Activated CD8-positive, alpha-beta memory T cell treated with anti-CD3 and anti-CD28 coated beads for 4 hours (primary cell): ENCODE measurements around the gene IPCEF1.

Source experiments
- DNase-seq, 2 donors: peaks; one replicate each; pipeline ENCODE4 v3.0.0-alpha.2; 2020; ENCODE audit warnings: low read depth in 2 of 2

The IPCEF1 gene

GRCh38 chr6:154295733-154296132 lies 60.9 kb downstream of the IPCEF1 start:
- no peak for DNase-seq

- DNase-seq: no peak
Observed at GRCh38 chr6:154292855-154293519, 63.6 kb downstream of the IPCEF1 start.

- no peak for DNase-seq
Observed at GRCh38 chr6:154292066-154292465, 64.5 kb downstream of the IPCEF1 start.

- no peak for DNase-seq
Observed at GRCh38 chr6:154289818-154290508, 66.6 kb downstream of the IPCEF1 start.

- no peak for DNase-seq
Observed at GRCh38 chr6:154285826-154286225, 70.8 kb downstream of the IPCEF1 start.

- no peak for DNase-seq
Observed at GRCh38 chr6:154284313-154284853, 72.2 kb downstream of the IPCEF1 start.

- no peak for DNase-seq
Observed at GRCh38 chr6:154280521-154280920, 76.1 kb downstream of the IPCEF1 start.

GRCh38 chr6:154277629-154278017 lies 79.0 kb downstream of the IPCEF1 start:
- peak in 1 of 2 donors; percentile 26 for DNase-seq

GRCh38 chr6:154276810-154277628 lies 79.6 kb downstream of the IPCEF1 start:
- no peak for DNase-seq

GRCh38 chr6:154274168-154274567 lies 82.4 kb downstream of the IPCEF1 start:
- no peak for DNase-seq

GRCh38 chr6:154268486-154268885 lies 88.1 kb downstream of the IPCEF1 start:
- DNase-seq: no peak

GRCh38 chr6:154267508-154268106 lies 89.0 kb downstream of the IPCEF1 start:
- no peak for DNase-seq

- no peak for DNase-seq
Observed at GRCh38 chr6:154266560-154267099, 90.0 kb downstream of the IPCEF1 start.

- DNase-seq: no peak
Observed at GRCh38 chr6:154261688-154262397, 94.8 kb downstream of the IPCEF1 start.

GRCh38 chr6:154258064-154258757 lies 98.4 kb downstream of the IPCEF1 start:
- DNase-seq: no peak

GRCh38 chr6:154257067-154257466 lies 99.5 kb downstream of the IPCEF1 start:
- DNase-seq: no peak

GRCh38 chr6:154252678-154253077 lies 103.9 kb downstream of the IPCEF1 start:
- DNase-seq: no peak

- DNase-seq: no peak
Observed at GRCh38 chr6:154251116-154251515, 105.5 kb downstream of the IPCEF1 start.

GRCh38 chr6:154249499-154250298 lies 106.9 kb downstream of the IPCEF1 start:
- DNase-seq: no peak
